IPS-15b (cell line): ENCODE results near the gene MRRF.

ENCODE experiments used
- H3K27me3 ChIP-seq: one replicate; pipeline ENCODE4 v1.6.1; 2013; ENCODE audit warnings: low read length; ENCODE audit not compliant: control insufficient read depth, insufficient read depth
- H3K36me3 ChIP-seq: one replicate; pipeline ENCODE4 v1.6.1; 2013; ENCODE audit warnings: low read length; ENCODE audit not compliant: control insufficient read depth, insufficient read depth
- H3K4me1 ChIP-seq: one replicate; pipeline ENCODE4 v1.6.1; 2013; ENCODE audit warnings: mild to moderate bottlenecking, low read length; ENCODE audit not compliant: control insufficient read depth, insufficient read depth
- H3K4me3 ChIP-seq: one replicate; pipeline ENCODE4 v1.5.1; 2013; ENCODE audit warnings: low read depth, low read length
- H3K9ac ChIP-seq: one replicate; pipeline ENCODE4 v1.6.1; 2013; ENCODE audit warnings: low read depth, mild to moderate bottlenecking, low read length
- H3K9me3 ChIP-seq: one replicate; pipeline ENCODE4 v1.6.1; 2013; ENCODE audit warnings: mild to moderate bottlenecking, low read length; ENCODE audit not compliant: control insufficient read depth, insufficient read depth

Gene MRRF

DNA sequence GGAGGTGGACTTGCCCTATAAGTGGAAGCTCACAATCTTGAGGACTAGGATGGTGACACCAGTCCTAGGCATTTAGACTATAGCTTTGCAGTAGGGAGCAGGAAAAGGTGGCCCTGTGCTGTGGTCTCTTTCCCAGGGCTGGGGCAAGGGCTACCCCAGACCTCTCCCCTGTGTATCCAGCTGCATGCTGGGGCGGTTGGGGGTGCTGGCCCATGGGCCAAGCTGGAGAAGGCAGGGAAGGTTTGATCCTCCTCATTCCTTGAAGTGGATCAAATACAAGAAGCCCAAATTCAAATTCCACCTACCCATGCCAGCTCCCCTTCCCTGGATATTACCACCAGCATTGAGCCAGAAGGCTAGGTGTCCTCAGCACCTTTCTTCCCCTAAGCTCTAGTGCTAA, 104.0 kb downstream of the MRRF start:
- peaks cover 48% of the 10 kb centered on the region for H3K27me3 ChIP-seq
- no peaks in the 10 kb centered on the region for H3K9me3 ChIP-seq
- H3K36me3 ChIP-seq: no peaks in the 10 kb centered on the region
- peaks cover 4% of the 10 kb centered on the region for H3K4me1 ChIP-seq
- no peak overlapping the region for H3K4me3 ChIP-seq
- no peak overlapping the region for H3K9ac ChIP-seq

DNA sequence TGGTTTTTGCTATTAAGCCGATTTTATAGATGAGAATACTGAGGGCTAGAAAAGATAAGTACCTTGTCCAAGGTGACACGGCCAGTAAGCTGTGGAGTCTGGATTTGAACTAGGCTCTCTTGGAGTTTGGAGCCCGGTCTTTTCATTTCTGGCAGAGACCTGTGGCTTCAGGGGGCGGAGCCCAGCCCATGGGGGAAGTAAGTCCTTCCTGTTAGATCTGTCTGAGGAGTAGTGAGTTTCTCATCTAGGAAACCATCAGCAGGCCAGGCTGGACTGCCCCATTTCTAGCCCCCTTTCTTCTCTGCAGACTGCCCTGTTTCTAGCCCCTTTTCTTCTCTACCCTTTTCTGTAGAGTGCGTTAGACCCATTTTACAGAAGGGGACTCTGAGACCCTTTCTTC, 105.6 kb downstream of the MRRF start:
- no peaks in the 10 kb centered on the region for H3K9me3 ChIP-seq
- H3K9ac ChIP-seq: no peak overlapping the region
- H3K36me3 ChIP-seq: no peaks in the 10 kb centered on the region
- H3K27me3 ChIP-seq: peaks cover 64% of the 10 kb centered on the region
- peaks cover 6% of the 10 kb centered on the region for H3K4me1 ChIP-seq
- H3K4me3 ChIP-seq: peak overlapping the region; percentile 50

DNA sequence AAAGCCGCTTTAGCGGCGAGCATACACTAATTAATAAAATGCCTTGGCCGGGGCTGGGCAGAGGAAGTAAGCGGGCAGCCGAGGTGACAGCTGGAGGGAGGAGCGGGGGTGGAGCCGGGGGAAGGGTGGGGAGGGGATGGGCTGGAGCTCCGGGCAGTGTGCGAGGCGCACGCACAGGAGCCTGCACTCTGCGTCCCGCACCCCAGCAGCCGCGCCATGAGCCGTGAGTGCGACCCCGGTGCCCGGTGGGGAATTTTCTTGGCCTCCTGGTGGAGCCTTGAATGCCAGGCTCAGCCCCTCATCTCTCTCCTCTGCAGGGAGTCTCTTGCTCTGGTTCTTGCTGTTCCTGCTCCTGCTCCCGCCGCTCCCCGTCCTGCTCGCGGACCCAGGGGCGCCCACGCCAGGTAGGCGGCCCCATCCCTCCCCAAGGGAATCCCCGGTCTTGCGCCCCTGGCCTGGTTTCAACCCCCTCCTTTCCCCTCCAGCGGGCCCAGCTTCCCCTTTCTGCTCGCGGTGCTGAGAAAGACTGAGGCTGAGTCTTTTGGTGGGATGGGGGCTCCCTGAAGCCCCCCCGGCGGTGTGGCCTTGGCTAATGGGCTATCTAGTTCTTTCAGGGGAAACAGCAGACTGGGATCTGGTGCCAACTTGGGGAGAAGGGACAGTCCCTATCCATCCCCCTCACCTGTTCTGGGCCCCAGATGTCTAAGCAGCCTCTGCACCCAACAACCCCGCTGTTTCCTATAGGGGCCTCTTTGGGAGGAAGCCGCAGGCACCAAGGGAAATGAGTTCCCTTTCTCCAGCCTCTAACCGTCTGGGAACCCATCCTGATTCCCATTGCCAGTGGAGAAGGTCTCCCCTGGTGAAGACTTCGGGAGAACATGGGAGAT, 106.4 kb downstream of the MRRF start, which contains the start of gene PTGS1:
Gene PTGS1 (plus strand): TSS at position 156 of the 887 bp plus-strand sequence. CDS start 61 bp downstream, at position 217.
- H3K27me3 ChIP-seq: peaks cover 68% of the 10 kb centered on the region
- H3K36me3 ChIP-seq: no peaks in the 10 kb centered on the region
- no peak within 1 kb of the TSS for H3K9ac ChIP-seq
- H3K4me3 ChIP-seq: peak within 1 kb of the TSS; percentile 64
- peaks cover 11% of the 10 kb centered on the region for H3K4me1 ChIP-seq
- no peaks in the 10 kb centered on the region for H3K9me3 ChIP-seq

DNA sequence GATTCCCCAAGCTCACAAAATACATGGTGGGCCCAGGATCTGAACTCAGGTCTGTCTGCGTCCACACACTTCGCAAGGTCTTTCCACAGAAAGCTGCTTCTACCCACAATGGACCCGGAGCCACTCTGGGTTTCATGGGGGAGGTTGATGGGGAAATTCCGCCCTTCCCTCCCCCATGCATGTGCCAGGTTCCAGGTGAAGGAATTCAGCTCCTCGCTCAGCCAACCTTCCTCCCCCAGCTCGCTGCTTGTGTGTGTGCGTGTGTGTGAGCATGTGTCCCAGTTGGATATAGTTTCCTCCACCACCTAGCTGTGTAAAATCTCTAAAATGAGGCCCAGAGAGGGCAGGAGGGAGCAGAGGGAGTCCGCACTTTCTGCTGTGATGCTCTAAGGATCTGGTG, 107.2 kb downstream of the MRRF start:
- no peaks in the 10 kb centered on the region for H3K9me3 ChIP-seq
- H3K4me3 ChIP-seq: peak overlapping the region; percentile 64
- H3K36me3 ChIP-seq: no peaks in the 10 kb centered on the region
- no peak overlapping the region for H3K9ac ChIP-seq
- H3K27me3 ChIP-seq: peaks cover 72% of the 10 kb centered on the region
- H3K4me1 ChIP-seq: peaks cover 13% of the 10 kb centered on the region

DNA sequence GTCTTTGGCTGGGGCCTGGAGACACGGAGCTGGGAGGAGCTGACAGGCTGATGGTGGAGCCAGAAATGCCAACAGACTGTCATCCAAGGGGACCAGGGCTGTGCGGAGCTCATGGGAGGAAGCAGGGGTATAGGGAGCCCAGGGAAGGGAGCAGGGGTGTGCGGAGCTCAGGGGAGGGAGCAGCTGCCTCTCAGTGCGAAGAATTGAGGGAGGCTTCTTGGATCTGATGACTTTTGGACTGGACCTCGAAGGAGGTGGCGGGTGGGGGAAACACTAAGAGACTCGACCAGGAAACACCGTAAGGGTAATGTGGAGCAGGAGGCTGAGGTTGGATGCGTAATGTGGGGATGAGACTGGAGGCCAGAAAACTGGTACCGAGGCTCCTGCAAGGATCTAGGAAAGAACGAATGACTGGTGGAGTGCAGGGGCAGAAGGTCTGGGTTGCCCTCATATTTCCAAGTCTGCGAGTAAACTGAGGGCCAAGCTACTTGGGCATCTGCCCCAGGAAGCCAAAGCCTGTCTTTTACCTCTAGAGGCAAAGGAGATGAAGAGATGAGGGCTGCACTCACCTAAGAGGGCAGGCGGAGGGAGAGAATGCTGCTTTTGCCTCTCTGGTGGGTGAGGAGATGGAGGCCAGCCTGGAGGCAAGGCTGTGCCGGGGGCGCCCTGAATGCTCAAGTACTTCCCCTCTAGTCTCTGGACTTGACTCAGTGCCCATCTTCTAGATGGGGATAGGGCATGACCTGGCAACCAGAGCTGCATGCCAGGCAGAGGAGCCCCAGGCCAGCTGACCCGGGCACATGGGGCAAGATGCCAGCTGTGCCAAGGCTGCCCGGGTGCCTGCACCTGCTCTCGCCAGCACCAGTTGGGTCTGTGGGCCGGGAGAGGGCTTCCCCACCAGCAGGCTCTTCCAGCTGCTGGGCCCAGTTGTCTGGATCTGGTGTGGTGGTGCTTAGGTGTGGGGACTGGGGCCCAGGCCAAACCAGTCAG, 108.5 kb downstream of the MRRF start:
- no peaks in the 10 kb centered on the region for H3K9me3 ChIP-seq
- H3K4me3 ChIP-seq: no peak overlapping the region
- H3K27me3 ChIP-seq: peaks cover 72% of the 10 kb centered on the region
- H3K4me1 ChIP-seq: peaks cover 13% of the 10 kb centered on the region
- no peaks in the 10 kb centered on the region for H3K36me3 ChIP-seq
- H3K9ac ChIP-seq: no peak overlapping the region

DNA sequence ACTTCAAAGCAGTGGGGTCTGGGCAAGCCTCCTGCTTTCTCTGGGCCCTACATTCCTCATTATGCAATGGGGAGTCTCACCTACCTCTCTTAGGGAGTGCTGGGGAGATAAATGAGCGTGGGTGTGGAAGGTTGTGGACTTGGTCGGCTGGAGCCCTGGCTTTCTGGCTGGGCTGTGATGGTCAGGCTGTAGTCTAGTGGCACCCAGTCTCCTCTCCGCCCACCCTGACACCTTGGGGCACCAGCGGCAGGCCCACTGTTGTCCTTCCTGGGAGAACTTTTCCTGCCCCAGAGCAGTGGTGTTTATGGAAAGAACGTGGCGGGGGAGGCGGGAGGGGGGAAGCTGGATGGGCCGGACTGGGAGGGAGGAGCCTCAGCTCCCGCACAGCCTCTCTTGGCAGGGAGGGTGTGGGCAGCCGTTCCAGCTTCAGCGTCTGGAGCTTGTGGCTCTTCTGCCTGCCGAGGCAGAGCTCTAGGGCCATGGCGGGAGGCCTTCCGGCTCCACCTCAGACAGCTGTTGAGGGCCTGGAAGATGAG, 110.3 kb downstream of the MRRF start:
- H3K27me3 ChIP-seq: peaks cover 60% of the 10 kb centered on the region
- peaks cover 13% of the 10 kb centered on the region for H3K4me1 ChIP-seq
- no peak overlapping the region for H3K4me3 ChIP-seq
- no peak overlapping the region for H3K9ac ChIP-seq
- H3K9me3 ChIP-seq: no peaks in the 10 kb centered on the region
- no peaks in the 10 kb centered on the region for H3K36me3 ChIP-seq

DNA sequence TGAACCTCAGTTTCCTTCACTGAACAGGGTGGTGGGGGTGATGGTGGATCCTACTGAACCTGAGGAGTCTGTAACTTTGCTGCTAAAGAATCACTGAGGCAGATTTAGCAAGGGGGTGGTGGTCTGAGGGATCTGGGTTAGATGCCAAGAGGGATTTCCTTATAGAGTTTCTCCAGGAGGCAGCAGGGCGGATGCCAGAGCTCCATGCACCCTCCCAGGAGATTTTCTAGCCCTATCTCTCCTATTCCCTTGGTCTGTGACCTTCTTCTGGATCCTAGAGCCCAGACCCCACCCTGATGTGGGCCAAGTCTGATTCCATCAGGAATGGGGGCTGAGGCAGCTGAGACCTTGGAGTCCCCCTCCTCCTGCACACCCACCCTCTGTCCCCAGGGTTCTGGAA, 112.1 kb downstream of the MRRF start:
- no peaks in the 10 kb centered on the region for H3K36me3 ChIP-seq

DNA sequence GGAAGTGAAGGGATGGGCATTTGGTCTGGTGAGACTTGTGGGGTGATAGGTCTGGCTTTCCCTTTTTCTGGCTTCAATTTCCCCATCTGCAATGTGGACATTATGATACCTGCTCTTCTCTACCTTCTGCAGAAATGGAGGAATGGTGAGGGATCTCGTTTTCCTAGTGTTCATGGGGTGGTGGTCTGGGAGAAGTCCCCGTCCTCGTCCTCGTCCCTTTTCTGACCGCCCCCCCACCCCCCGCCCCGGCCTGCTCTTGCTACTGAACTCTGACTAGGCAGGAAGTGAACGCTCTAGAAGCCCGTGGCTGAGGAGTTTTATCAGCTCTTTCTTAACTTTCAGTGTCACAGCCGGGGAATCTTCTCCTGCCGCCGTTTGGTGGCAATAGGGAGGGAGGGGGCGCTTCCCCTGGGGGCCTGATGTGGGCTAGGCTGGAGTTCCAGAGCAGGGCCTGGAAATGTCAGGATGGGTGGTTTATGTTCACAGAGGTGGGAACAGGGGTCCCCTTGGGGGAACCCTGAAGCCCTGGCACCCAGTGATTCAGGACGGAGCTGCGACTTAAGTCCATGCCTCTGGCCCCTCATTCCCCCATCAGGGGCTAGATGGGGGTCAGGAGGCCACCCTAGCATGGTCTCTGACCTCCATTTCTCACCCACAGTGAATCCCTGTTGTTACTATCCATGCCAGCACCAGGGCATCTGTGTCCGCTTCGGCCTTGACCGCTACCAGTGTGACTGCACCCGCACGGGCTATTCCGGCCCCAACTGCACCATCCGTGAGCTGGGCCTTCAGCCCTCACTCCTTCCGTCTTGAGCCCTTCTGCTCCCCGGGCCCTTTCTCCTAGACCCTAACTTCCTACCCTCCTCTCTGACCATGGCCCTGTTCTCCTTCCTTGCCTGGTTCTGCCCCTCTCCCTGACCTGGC, 112.8 kb downstream of the MRRF start:
- no peak overlapping the region for H3K4me3 ChIP-seq
- peaks cover 10% of the 10 kb centered on the region for H3K4me1 ChIP-seq
- H3K27me3 ChIP-seq: peaks cover 35% of the 10 kb centered on the region
- H3K36me3 ChIP-seq: no peaks in the 10 kb centered on the region
- H3K9ac ChIP-seq: no peak overlapping the region
- H3K9me3 ChIP-seq: no peaks in the 10 kb centered on the region

More for the DNA sequence above, 112.1 kb downstream of the MRRF start:
- H3K9ac ChIP-seq: no peak overlapping the region
- peaks cover 42% of the 10 kb centered on the region for H3K27me3 ChIP-seq
- H3K9me3 ChIP-seq: no peaks in the 10 kb centered on the region
- no peak overlapping the region for H3K4me3 ChIP-seq
- peaks cover 10% of the 10 kb centered on the region for H3K4me1 ChIP-seq

DNA sequence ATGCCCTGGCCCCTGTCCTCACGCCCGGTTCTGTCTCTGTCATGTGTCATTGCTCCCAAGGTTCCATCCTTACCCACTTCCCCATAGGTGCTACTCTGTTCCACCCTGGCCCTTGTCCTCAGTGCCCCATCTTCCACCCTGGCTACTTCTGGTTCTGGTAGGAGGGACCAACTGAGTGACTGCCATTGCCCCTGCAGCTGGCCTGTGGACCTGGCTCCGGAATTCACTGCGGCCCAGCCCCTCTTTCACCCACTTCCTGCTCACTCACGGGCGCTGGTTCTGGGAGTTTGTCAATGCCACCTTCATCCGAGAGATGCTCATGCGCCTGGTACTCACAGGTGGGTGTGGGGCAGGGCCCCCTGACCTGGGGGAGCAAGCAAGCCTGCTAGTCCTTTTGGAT, 113.6 kb downstream of the MRRF start:
- Histone ChIP-seq H3K36me3 (no peaks in the 10 kb centered on the region), H3K4me1 (peaks cover 10% of the 10 kb centered on the region), H3K4me3 (no peak overlapping the region), H3K27me3 (peaks cover 27% of the 10 kb centered on the region), H3K9ac (no peak overlapping the region), H3K9me3 (no peaks in the 10 kb centered on the region)

DNA sequence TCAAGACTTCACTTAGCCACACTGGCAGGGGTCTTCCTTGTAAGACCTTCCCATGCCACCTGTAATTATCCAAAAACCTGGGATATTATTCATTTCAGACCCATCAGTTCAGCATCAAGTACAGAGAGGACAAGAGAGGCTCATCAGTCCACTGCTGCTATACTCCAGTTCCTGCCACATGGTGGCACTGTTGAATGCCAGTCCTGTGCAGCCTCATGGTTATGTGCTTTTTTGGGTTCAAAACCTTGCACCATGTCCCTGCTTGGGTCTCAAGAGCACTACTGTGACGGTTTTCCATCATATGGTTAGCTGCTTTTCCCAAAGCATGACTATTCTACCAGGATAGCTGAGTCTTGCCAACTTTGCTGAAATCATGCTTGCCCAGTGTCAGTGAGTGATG, 114.7 kb downstream of the MRRF start:
- no peaks in the 10 kb centered on the region for H3K9me3 ChIP-seq

More for the DNA sequence above, 114.7 kb downstream of the MRRF start:
- Histone ChIP-seq H3K9ac (no peak overlapping the region), H3K4me3 (no peak overlapping the region), H3K36me3 (no peaks in the 10 kb centered on the region), H3K27me3 (peaks cover 16% of the 10 kb centered on the region), H3K4me1 (peaks cover 10% of the 10 kb centered on the region)
